GM12878 (cell line): ENCODE results near the gene LXN.

Experiments
- ATF3 ChIP-seq: IDR thresholded peaks from 2 replicates; pipeline ENCODE4 v1.6.1; 2011; ENCODE audit warnings: low read depth, mild to moderate bottlenecking, low read length, moderate library complexity, borderline replicate concordance; ENCODE audit errors: extremely low read depth
- CTCF ChIP-seq, 3 experiments: IDR thresholded peaks in 2 of 3; conservative IDR thresholded peaks in 1 of 3; 2 replicates each; pipeline ENCODE4 v1.5.1; 2011; ENCODE audit warnings: low read depth in 3 of 3, low read length in 3 of 3, mild to moderate bottlenecking in 3 of 3, control low read depth in 2 of 3, moderate library complexity in 2 of 3, inconsistent platforms in 1 of 3, mixed read lengths in 1 of 3; ENCODE audit not compliant: control insufficient read depth in 2 of 3, insufficient read depth in 1 of 3; ENCODE audit errors: extremely low read depth in 1 of 3
- FOXK2 ChIP-seq: fragments of 450-650 bp; IDR thresholded peaks from 2 replicates; pipeline ENCODE4 v1.6.1; 2017; ENCODE audit warnings: mild to moderate bottlenecking, moderate library complexity
- JUND ChIP-seq: IDR thresholded peaks from 2 replicates; pipeline ENCODE4 v1.6.1; 2012; ENCODE audit warnings: low read depth, mild to moderate bottlenecking, low read length, improper control_type of control experiment, moderate library complexity
- NBN ChIP-seq: fragments of 450-650 bp; IDR thresholded peaks from 2 replicates; pipeline ENCODE4 v1.6.1; 2016
- POLR2AphosphoS5 ChIP-seq: IDR thresholded peaks from 2 replicates; pipeline ENCODE4 v1.6.1; 2011; ENCODE audit warnings: mild to moderate bottlenecking, low read length, inconsistent platforms
- SPI1 ChIP-seq: IDR thresholded peaks from 2 replicates; pipeline ENCODE4 v1.6.1; 2011; ENCODE audit warnings: low read depth, mild to moderate bottlenecking, low read length, moderate library complexity, borderline replicate concordance; ENCODE audit not compliant: insufficient read depth
- YBX1 ChIP-seq: fragments of 450-650 bp; IDR thresholded peaks from 2 replicates; pipeline ENCODE4 v1.6.1; 2016; ENCODE audit warnings: antibody characterized with exemption
- TF ChIP-seq, protein P1 (sequence below): IDR thresholded peaks from 2 replicates; pipeline ENCODE4 v1.6.1; 2012; ENCODE audit warnings: low read depth, low read length, improper control_type of control experiment

- TF ChIP-seq FOXK2 (no peak), ATF3 (no peak), CTCF (IDR thresholded peaks at IDR 0.05 in 2 of 3, conservative IDR thresholded peaks at IDR 0.05 in 1 of 3; ENCODE audit: control insufficient read depth in 2 of 3, extremely low read depth in 1 of 3, insufficient read depth in 1 of 3, low read depth in 3 of 3, low read length in 3 of 3) (no peak), NBN (no peak), SPI1 (no peak), YBX1 (no peak), POLR2AphosphoS5 (no peak), JUND (no peak)
- TF ChIP-seq, protein P1, sequence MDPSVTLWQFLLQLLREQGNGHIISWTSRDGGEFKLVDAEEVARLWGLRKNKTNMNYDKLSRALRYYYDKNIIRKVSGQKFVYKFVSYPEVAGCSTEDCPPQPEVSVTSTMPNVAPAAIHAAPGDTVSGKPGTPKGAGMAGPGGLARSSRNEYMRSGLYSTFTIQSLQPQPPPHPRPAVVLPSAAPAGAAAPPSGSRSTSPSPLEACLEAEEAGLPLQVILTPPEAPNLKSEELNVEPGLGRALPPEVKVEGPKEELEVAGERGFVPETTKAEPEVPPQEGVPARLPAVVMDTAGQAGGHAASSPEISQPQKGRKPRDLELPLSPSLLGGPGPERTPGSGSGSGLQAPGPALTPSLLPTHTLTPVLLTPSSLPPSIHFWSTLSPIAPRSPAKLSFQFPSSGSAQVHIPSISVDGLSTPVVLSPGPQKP: no peak
Observed at GRCh38 chr3:158722108-158722507, 49.7 kb upstream of the LXN start.
